Esophagus muscularis mucosa (tissue), 3 donors: ENCODE measurements around the gene STXBP6.

Experiments used
- CTCF ChIP-seq, 3 experiments: fragments of 200-600 bp in 2 of 3; fragments of 450-650 bp in 1 of 3; sonication (generic) in 2 of 3; IDR thresholded peaks; one replicate each; pipeline ENCODE4 v1.5.1; 2017 to 2019; ENCODE audit warnings: antibody characterized with exemption in 3 of 3, mild to moderate bottlenecking in 2 of 3, moderate library complexity in 1 of 3
- POLR2AphosphoS5 ChIP-seq, 2 donors: sonication (generic); formaldehyde crosslinking; IDR thresholded peaks; one replicate each; pipeline ENCODE4 v1.6.1; 2017; ENCODE audit warnings: antibody characterized with exemption in 2 of 2

- TF ChIP-seq CTCF (IDR thresholded peaks at IDR 0.05) (no peak), POLR2AphosphoS5 (IDR thresholded peaks at IDR 0.05) (no peak)
These were observed 19.9 kb upstream of the STXBP6 start for GRCh38 chr14:25069879-25070278.
